Measurements from ENCODE around the gene AFF1.
A peak's percentile ranks its signal among the peaks of the same experiment; 100 is the strongest.

Gene AFF1, protein sequence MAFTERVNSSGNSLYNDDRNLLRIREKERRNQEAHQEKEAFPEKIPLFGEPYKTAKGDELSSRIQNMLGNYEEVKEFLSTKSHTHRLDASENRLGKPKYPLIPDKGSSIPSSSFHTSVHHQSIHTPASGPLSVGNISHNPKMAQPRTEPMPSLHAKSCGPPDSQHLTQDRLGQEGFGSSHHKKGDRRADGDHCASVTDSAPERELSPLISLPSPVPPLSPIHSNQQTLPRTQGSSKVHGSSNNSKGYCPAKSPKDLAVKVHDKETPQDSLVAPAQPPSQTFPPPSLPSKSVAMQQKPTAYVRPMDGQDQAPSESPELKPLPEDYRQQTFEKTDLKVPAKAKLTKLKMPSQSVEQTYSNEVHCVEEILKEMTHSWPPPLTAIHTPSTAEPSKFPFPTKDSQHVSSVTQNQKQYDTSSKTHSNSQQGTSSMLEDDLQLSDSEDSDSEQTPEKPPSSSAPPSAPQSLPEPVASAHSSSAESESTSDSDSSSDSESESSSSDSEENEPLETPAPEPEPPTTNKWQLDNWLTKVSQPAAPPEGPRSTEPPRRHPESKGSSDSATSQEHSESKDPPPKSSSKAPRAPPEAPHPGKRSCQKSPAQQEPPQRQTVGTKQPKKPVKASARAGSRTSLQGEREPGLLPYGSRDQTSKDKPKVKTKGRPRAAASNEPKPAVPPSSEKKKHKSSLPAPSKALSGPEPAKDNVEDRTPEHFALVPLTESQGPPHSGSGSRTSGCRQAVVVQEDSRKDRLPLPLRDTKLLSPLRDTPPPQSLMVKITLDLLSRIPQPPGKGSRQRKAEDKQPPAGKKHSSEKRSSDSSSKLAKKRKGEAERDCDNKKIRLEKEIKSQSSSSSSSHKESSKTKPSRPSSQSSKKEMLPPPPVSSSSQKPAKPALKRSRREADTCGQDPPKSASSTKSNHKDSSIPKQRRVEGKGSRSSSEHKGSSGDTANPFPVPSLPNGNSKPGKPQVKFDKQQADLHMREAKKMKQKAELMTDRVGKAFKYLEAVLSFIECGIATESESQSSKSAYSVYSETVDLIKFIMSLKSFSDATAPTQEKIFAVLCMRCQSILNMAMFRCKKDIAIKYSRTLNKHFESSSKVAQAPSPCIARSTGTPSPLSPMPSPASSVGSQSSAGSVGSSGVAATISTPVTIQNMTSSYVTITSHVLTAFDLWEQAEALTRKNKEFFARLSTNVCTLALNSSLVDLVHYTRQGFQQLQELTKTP

DNA sequence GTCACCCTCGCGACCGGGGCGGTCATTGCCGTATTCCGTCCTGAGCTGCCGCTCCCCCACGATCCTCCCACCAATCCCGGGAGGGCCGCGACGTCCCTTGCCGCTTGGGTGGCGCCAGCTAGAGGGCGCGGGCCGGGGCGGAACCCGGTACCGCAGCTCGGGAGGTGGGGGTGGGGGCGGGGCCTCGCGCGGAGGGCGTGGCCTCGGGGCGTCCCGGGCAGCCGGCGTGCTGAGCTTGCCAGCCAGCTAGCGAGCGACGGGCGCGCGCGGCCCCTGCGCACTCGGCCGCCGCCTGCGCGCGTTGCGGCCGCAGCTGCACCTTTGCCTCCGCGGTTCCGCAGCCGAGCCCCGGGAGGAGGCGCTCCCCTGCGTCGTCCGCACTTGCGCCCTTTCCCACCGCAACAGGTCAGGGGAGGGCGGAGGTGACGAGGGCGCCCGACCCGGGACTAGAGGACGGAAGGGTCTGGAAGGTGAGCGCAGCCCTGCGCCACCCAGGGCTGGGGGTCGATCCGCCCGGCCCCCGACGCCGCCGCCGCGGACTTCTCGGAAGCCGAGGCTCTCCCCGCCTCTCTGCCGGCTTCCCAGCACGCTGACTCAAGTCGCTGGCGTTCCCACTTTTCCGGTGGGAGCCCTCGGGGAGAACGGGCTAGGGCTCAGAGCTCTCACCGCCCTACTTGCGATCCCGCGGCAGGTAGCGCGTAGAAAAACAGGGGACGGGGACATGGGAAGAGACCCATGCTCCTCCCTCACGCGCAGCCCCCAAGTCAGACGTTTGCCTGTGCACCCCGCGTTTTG is at the start of gene AFF1:
AFF1 (plus strand) TSS at position 241 of the 795 bp plus-strand sequence. CDS start 13,523 bp downstream, outside the sequence.
- TF ChIP-seq GATA1 (IDR thresholded peaks at IDR 0.05; ENCODE audit: low read depth, low read length) (no peak), POLR2A (IDR thresholded peaks at IDR 0.05; ENCODE audit: low read length) (peak; percentile 60)
- peak; percentile 97 to 98 for DNase-seq

DNA sequence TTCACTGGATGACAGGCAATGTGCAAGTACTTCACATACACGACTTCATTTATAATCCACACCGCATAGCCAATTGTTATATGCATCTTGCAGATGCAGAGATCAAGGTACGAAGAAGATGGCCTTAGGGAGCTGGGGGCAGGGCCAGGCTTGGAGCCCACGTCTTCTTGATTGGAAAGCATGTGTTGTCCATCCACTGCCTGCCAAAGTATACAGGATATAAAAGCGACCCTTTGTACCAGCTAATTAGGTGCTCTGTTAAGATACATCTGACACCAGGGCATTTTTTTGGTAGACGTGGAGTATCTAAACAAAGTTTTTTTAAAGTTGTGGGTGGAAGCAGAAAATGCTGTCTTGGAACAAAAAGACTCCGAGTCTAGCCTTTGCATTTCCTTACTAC is 44.0 kb upstream of the AFF1 start:
- TF ChIP-seq POLR2A (IDR thresholded peaks at IDR 0.05; ENCODE audit: low read length) (no peak), GATA1 (IDR thresholded peaks at IDR 0.05; ENCODE audit: low read depth, low read length) (no peak)
- no peak for DNase-seq

DNA sequence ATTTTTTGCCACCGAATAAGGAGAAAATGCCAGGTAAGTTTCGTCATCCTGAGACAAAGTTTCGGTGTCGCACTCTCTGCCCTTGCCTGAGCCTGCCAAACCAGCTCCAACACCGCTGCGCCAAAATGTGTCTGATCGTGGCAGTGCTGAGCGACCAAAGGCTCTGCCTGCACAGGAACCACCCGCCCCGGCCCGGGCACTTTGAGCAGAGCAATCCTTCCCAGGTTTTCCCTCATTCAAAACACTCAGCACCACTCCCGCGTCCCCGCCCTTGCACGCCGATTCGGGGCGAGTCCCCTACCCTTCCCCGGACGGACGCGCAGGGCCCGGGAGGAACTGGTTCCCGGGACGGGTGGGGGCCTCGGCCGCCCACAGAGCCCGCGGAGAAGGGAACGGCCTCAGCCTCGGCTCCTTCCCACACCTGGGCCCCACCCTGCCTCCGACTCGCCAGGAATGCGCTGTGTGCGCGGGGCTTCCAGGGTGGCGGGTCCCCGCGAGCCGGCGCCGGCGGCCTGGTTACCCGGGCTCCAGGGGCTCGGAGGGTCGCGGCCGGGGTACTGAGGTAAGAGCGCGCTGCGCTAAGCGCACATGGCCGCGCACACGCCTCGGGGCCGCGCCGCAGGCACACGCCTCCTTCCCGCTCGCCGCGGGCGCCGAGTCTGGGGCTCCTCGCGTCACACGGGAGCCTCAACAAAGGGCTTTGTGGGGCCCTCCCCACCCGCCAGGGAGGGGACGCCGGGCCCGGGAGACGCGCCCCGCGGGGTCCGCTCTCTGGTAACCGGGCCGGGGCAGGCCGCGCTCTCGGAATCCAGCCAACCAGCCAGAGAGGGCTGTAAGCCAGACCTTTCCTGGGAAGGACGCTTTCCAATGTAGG is 42.8 kb upstream of the AFF1 start, which contains the start of gene C4orf36:
C4orf36 (minus strand) TSS at position 661 of the 874 bp plus-strand sequence. CDS start 902 bp downstream, outside the sequence.
- DNase-seq, result peak; percentile 55 to 58
- no peak for TF ChIP-seq POLR2A (IDR thresholded peaks at IDR 0.05; ENCODE audit: low read length)
- TF ChIP-seq GATA1 (IDR thresholded peaks at IDR 0.05; ENCODE audit: low read depth, low read length), result no peak

DNA sequence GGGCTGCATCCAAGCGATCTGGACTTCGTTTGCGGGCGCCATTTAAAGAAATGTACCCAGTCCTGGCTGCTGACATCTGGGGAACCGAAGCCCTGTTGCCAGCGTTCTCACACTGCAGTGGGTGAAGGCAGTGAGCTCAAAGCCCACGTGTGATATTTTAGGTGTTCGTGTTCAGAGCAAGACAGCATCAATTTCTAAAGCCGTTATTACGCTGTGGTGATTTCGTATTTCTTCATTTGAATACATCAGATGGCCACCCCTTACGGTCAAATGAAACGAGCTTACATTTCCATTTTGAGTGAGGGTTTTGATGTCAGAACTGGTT is 42.2 kb upstream of the AFF1 start:
- DNase-seq, result no peak
- no peak for TF ChIP-seq POLR2A (IDR thresholded peaks at IDR 0.05; ENCODE audit: low read length)
- TF ChIP-seq GATA1 (IDR thresholded peaks at IDR 0.05; ENCODE audit: low read depth, low read length), result no peak

DNA sequence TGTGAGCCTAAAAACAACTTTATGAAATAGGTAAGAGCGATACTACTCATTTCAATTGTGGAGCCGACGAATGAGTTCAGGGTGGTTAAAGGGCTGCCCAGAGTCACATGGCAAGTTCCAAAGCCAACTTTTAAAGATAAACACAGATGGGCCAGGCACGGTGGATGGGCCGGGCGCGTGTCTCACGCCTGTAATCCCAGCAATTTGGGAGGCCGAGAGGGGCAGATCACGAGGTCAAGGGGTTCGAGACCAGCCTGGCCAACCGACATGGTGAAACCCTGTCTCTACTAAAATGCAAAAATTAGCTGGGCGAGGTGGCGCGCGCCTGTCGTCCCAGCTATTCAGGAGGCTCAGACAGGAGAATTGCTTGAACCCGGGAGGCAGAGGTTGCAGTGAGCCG is 41.7 kb upstream of the AFF1 start:
- no peak for TF ChIP-seq GATA1 (IDR thresholded peaks at IDR 0.05; ENCODE audit: low read depth, low read length)
- no peak for TF ChIP-seq POLR2A (IDR thresholded peaks at IDR 0.05; ENCODE audit: low read length)
- no peak for DNase-seq

DNA sequence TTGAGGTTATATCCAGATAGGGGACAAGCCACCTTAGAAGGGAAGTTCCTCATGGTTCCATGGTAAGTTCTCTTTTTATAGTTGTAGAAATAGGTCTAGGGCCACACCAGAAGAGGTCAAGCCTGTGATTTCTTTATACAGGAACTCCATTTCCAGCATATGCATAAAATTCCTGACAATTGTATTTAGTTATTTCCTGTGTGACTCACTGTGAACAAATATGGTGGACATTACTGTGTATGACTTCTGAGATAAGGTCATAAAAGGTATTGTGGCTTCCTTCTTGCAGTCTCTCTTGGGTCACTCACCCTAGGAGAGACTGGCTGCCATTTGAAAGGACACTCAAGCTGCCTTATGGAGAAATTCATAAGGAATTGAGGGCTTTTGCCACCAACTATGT is 40.4 kb upstream of the AFF1 start:
- TF ChIP-seq GATA1 (IDR thresholded peaks at IDR 0.05; ENCODE audit: low read depth, low read length) (no peak), POLR2A (IDR thresholded peaks at IDR 0.05; ENCODE audit: low read length) (no peak)
- no peak for DNase-seq

DNA sequence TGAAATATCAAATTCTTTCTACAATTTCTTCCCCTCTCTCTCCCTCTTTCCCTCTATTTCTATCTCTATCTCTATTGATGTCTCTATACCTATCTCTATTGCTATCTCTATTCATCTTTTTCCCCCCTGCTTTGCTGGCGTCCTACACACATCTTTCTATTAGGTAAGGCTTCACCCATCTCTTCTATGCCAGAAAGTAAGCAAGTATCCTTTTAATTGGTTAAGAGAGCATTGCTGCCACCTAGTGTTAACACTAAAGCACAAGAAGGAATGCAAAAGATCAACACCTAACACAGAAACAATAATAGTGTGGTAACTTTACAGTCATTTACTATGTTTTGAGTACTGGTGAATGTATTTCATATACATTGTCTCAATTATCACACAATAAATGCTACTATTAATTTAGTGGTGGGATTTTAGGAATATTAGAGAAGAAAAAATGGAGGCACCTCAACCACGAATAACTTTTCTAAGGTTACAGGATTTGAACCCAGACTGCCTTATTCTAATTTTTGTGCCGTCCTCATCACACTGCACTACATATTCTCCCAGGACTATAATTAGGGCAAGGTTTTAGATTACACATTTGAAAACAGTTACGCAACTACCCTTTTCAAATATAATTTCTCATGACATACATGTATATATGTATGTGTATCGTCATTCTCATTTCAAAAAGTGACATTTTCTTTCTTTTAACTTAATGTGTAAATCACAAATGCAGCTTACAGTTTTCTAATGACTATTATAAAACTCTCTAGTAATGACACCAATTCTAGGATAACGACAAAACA is 38.9 kb upstream of the AFF1 start:
- peak; percentile 73 to 79 for DNase-seq
- TF ChIP-seq GATA1 (IDR thresholded peaks at IDR 0.05; ENCODE audit: low read depth, low read length) (no peak), POLR2A (IDR thresholded peaks at IDR 0.05; ENCODE audit: low read length) (no peak)

DNA sequence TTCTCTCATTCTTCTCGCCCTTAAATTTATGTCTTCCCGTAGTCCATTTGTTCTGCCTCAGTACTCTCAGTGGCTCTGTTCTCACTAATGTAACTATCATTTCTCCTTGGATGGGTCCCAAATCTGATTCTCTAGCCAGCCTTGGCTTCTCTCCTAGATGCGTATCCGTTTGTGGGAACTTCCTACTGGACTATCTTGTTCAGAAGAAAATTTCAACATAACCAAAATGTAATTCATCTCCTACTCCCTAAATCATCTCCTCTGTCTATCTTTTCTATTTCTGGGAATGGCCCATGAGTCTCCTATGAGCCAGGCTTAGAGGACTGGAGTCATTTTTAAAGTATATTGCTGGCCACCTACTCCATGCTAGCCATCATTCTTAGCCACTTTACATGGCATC is 38.2 kb upstream of the AFF1 start:
- TF ChIP-seq POLR2A (IDR thresholded peaks at IDR 0.05; ENCODE audit: low read length) (no peak), GATA1 (IDR thresholded peaks at IDR 0.05; ENCODE audit: low read depth, low read length) (no peak)
- no peak for DNase-seq

DNA sequence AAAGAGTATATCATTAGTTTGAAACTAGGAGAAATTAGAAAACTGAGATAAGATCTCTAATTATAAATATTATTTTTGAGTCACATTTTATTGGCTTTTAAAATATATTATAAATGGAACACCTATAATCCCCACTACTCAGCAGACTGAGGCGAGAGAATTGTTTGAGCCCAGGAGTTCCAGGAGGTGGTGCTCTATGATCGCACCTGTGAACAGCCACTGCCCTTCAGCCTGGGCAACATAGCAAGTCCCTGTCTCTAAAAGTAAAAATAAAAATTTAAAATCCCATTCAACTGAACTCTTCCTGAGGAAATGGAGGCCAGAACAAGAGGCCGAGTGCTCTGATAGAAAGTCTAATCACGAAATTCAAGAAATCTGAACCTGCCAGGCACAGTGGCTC is 36.2 kb upstream of the AFF1 start:
- TF ChIP-seq POLR2A (IDR thresholded peaks at IDR 0.05; ENCODE audit: low read length), result no peak
- no peak for TF ChIP-seq GATA1 (IDR thresholded peaks at IDR 0.05; ENCODE audit: low read depth, low read length)
- DNase-seq, result peak; percentile 48 to 69

DNA sequence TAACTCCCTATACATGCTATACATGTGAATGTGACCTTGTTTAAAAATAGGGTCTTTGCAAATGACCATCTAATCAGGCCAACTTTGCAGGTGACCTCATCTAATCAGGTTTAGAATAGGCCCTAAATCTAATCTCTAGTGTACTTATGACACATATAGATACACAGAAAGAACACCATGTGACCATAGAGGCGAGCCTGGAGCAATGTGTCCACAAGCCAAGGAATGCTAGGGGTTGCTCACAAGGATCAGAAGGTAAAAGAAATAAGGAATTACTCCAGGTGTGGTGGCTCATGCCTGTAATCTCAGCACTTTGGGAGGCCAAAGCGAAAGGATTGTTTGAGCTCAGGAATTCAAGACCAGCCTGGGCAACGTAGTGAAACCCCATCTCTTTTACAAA is 32.9 kb upstream of the AFF1 start:
- no peak for DNase-seq
- TF ChIP-seq GATA1 (IDR thresholded peaks at IDR 0.05; ENCODE audit: low read depth, low read length), result no peak
- no peak for TF ChIP-seq POLR2A (IDR thresholded peaks at IDR 0.05; ENCODE audit: low read length)

DNA sequence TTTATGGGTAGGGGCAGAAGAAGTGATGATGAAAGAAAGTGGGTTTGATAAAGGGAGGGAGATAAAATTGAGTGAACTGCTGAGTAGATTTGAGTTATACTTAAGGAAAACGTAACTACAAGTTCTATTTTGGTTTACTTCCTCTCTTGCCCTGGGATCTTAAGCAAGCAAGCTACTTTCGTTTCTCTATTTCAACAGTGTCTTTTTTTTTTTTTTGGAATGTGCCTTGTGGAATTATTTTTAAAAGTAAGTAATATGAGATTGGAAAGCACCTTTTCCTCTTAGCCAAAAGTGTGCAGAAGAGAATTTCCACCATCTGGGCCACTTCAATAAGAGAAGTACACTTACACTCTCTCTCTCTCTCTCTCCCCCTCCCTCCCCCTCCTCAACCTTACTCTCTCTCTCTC is 26.6 kb upstream of the AFF1 start:
- peak in 1 of 2 experiments; percentile 38 for DNase-seq
- TF ChIP-seq POLR2A (IDR thresholded peaks at IDR 0.05; ENCODE audit: low read length) (no peak), GATA1 (IDR thresholded peaks at IDR 0.05; ENCODE audit: low read depth, low read length) (no peak)

All from erythroblast (primary cell).